GM12878 (cell line): ENCODE results near the gene FUZ. TPM values are rescaled to one million over a fixed set of nuclear protein-coding genes. Genes with fewer than 3 reads are reported as not detected.
A peak's percentile ranks its signal among the peaks of the same experiment; 100 is the strongest.

ENCODE experiments used
- BHLHE40 ChIP-seq, 2 experiments: fragments of 450-650 bp in 1 of 2; IDR thresholded peaks; 2 replicates each; pipeline ENCODE4 v1.6.1; 2011 to 2017; ENCODE audit warnings: low read depth in 2 of 2, borderline replicate concordance in 1 of 2, improper control_type of control experiment in 1 of 2, low read length in 1 of 2, mild to moderate bottlenecking in 1 of 2
- CBX3 ChIP-seq: fragments of 200-600 bp; sonication (generic); IDR thresholded peaks from 2 replicates; pipeline ENCODE4 v1.6.1; 2016; ENCODE audit warnings: low read depth, borderline replicate concordance
- CHD4 ChIP-seq: fragments of 200-600 bp; sonication (generic); IDR thresholded peaks from 2 replicates; pipeline ENCODE4 v1.6.1; 2016; ENCODE audit warnings: mild to moderate bottlenecking
- DPF2 ChIP-seq: fragments of 450-650 bp; IDR thresholded peaks from 2 replicates; pipeline ENCODE4 v1.6.1; 2017; ENCODE audit warnings: mild to moderate bottlenecking
- HDGF ChIP-seq: fragments of 450-650 bp; IDR thresholded peaks from 2 replicates; pipeline ENCODE4 v1.6.1; 2016; ENCODE audit warnings: antibody characterized with exemption
- HSF1 ChIP-seq: fragments of 150-350 bp; IDR thresholded peaks from 2 replicates; pipeline ENCODE4 v1.6.1; 2014; ENCODE audit warnings: mild to moderate bottlenecking, low read depth, low read length
- IRF3 ChIP-seq: fragments of 450-650 bp; IDR thresholded peaks from 2 replicates; pipeline ENCODE4 v1.6.1; 2014; ENCODE audit warnings: mild to moderate bottlenecking
- LARP7 ChIP-seq: fragments of 450-650 bp; IDR thresholded peaks from 2 replicates; pipeline ENCODE4 v1.6.1; 2017; ENCODE audit warnings: mild to moderate bottlenecking
- MYC ChIP-seq: IDR thresholded peaks from 2 replicates; pipeline ENCODE4 v1.6.1; 2011; ENCODE audit warnings: mild to moderate bottlenecking, low read length, moderate library complexity, inconsistent platforms; ENCODE audit not compliant: insufficient read depth, insufficient replicate concordance, insufficient read length, severe bottlenecking
- NKRF ChIP-seq: fragments of 450-650 bp; conservative IDR thresholded peaks from 2 replicates; pipeline ENCODE4 v1.6.1; 2017; ENCODE audit warnings: mild to moderate bottlenecking, moderate library complexity
- PAX8 ChIP-seq: fragments of 450-650 bp; IDR thresholded peaks from 2 replicates; pipeline ENCODE4 v1.6.1; 2017; ENCODE audit warnings: mild to moderate bottlenecking, moderate library complexity
- PKNOX1 ChIP-seq: fragments of 450-650 bp; IDR thresholded peaks from 2 replicates; pipeline ENCODE4 v1.6.1; 2016; ENCODE audit warnings: mild to moderate bottlenecking
- RAD51 ChIP-seq: fragments of 450-650 bp; IDR thresholded peaks from 2 replicates; pipeline ENCODE4 v1.6.1; 2016; ENCODE audit warnings: moderate library complexity, mild to moderate bottlenecking, inconsistent platforms
- RB1 ChIP-seq: fragments of 450-650 bp; formaldehyde crosslinking; IDR thresholded peaks from 2 replicates; pipeline ENCODE4 v1.6.1; 2017; ENCODE audit warnings: mild to moderate bottlenecking, borderline replicate concordance
- RFX5 ChIP-seq: IDR thresholded peaks from 2 replicates; pipeline ENCODE4 v1.6.1; 2011; ENCODE audit warnings: low read depth, low read length, improper control_type of control experiment
- SREBF1 ChIP-seq: IDR thresholded peaks from 2 replicates; pipeline ENCODE4 v1.6.1; 2012; ENCODE audit warnings: mild to moderate bottlenecking, low read length
- SREBF2 ChIP-seq: IDR thresholded peaks from 2 replicates; pipeline ENCODE4 v1.6.1; 2012; ENCODE audit warnings: mild to moderate bottlenecking, low read length
- ZNF217 ChIP-seq: fragments of 450-650 bp; IDR thresholded peaks from 2 replicates; pipeline ENCODE4 v1.6.1; 2017; ENCODE audit warnings: antibody characterized with exemption, mild to moderate bottlenecking
- ZNF274 ChIP-seq: IDR thresholded peaks from one replicate; pipeline ENCODE4 v1.8.0; 2011; ENCODE audit not compliant: insufficient read length, insufficient read depth
- polyA plus RNA-seq, 11 experiments: library from polyadenylated mRNA; depleted of rRNA in 4 of 11; unstranded in 6 of 11; stranded (reverse) in 5 of 11; fragments of >200 nt; fragmentation: Nextera tagmentation in 4 of 11; fragmentation: Illumina TruSeq in 1 of 11; extraction: Ambion mirVana in 4 of 11; extraction: Trizol in 1 of 11; gene quantifications; 1 replicate in 1 of 11; 2 replicates in 10 of 11; pipeline versions ENCODE4 v1.2.1 to v1.2.3, GENCODE V29; 2011 to 2016; ENCODE audit warnings: inconsistent platforms in 2 of 11, missing spikeins in 2 of 11, low read depth in 1 of 11
- total RNA-seq, 4 experiments: library from RNA; depleted of rRNA in 3 of 4; stranded (reverse); fragments of >200 nt in 3 of 4; fragmentation: Illumina TruSeq in 1 of 4; extraction: Trizol in 1 of 4; gene quantifications; 2 replicates each; pipeline versions ENCODE4 v1.2.1 to v1.2.3, GENCODE V29; 2013 to 2021
- TF ChIP-seq, protein P1 (sequence below): fragments of 450-650 bp; IDR thresholded peaks from 2 replicates; pipeline ENCODE4 v1.6.1; 2017; ENCODE audit warnings: antibody characterized with exemption, mild to moderate bottlenecking, moderate library complexity
- TF ChIP-seq, protein P2 (sequence below): IDR thresholded peaks from 2 replicates; pipeline ENCODE4 v1.6.1; 2011; ENCODE audit warnings: low read depth, low read length, improper control_type of control experiment, borderline replicate concordance

FUZ gene
- total and polyA plus RNA-seq, 10 of the 15 experiments (the other 5 are each of a cell fraction or from before 2014, with no cell fraction given), result 0.18 to 11.5 (median 8.8) TPM

- TF ChIP-seq NKRF (0 out of 2 replicates have a peak, but pooled peaks have one; percentile 24), RFX5 (no peak), CHD4 (no peak), IRF3 (no peak), RAD51 (peak; percentile 77), MYC (no peak), RB1 (no peak), SREBF2 (no peak), SREBF1 (no peak), PKNOX1 (no peak), CBX3 (no peak), BHLHE40 (IDR thresholded peaks at IDR 0.05; ENCODE audit: borderline replicate concordance in 1 of 2, low read depth in 2 of 2, low read length in 1 of 2) (peak in 1 of 2 experiments; percentile 49; a peak in 1 of 4 replicates), LARP7 (peak; percentile 76; the same call in 1 of the 2 replicates), PAX8 (no peak), HSF1 (no peak), HDGF (no peak), DPF2 (peak; percentile 79), ZNF274 (no peak), ZNF217 (no peak)
- TF ChIP-seq, protein P1, sequence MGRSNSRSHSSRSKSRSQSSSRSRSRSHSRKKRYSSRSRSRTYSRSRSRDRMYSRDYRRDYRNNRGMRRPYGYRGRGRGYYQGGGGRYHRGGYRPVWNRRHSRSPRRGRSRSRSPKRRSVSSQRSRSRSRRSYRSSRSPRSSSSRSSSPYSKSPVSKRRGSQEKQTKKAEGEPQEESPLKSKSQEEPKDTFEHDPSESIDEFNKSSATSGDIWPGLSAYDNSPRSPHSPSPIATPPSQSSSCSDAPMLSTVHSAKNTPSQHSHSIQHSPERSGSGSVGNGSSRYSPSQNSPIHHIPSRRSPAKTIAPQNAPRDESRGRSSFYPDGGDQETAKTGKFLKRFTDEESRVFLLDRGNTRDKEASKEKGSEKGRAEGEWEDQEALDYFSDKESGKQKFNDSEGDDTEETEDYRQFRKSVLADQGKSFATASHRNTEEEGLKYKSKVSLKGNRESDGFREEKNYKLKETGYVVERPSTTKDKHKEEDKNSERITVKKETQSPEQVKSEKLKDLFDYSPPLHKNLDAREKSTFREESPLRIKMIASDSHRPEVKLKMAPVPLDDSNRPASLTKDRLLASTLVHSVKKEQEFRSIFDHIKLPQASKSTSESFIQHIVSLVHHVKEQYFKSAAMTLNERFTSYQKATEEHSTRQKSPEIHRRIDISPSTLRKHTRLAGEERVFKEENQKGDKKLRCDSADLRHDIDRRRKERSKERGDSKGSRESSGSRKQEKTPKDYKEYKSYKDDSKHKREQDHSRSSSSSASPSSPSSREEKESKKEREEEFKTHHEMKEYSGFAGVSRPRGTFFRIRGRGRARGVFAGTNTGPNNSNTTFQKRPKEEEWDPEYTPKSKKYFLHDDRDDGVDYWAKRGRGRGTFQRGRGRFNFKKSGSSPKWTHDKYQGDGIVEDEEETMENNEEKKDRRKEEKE, result no peak
- TF ChIP-seq, protein P2, sequence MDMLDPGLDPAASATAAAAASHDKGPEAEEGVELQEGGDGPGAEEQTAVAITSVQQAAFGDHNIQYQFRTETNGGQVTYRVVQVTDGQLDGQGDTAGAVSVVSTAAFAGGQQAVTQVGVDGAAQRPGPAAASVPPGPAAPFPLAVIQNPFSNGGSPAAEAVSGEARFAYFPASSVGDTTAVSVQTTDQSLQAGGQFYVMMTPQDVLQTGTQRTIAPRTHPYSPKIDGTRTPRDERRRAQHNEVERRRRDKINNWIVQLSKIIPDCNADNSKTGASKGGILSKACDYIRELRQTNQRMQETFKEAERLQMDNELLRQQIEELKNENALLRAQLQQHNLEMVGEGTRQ, result no peak; the same call in 1 of the 2 replicates
Measured at GRCh38 chr19:49809160-49809940, 3.7 kb downstream of the FUZ start (continued).
